Suprapubic skin (tissue), 3 donors: ENCODE data around the gene P2RX4.

Experiments used
- POLR2AphosphoS5 ChIP-seq, 3 donors: sonication (generic); formaldehyde crosslinking; IDR thresholded peaks; one replicate each; pipeline ENCODE4 v1.6.1; 2017; ENCODE audit warnings: antibody characterized with exemption in 3 of 3
- TF ChIP-seq, protein P1 (sequence below), 2 donors: fragments of 200-600 bp in 1 of 2; fragments of 450-650 bp in 1 of 2; sonication (generic) in 1 of 2; IDR thresholded peaks; one replicate each; pipeline ENCODE4 v1.5.1; 2016 to 2019; ENCODE audit warnings: antibody characterized with exemption in 2 of 2, mild to moderate bottlenecking in 1 of 2, moderate library complexity in 1 of 2

GRCh38 chr12:121223292-121224285 is 13.7 kb downstream of the P2RX4 start:
- TF ChIP-seq POLR2AphosphoS5 (IDR thresholded peaks at IDR 0.05) = no peak
- TF ChIP-seq, protein P1, sequence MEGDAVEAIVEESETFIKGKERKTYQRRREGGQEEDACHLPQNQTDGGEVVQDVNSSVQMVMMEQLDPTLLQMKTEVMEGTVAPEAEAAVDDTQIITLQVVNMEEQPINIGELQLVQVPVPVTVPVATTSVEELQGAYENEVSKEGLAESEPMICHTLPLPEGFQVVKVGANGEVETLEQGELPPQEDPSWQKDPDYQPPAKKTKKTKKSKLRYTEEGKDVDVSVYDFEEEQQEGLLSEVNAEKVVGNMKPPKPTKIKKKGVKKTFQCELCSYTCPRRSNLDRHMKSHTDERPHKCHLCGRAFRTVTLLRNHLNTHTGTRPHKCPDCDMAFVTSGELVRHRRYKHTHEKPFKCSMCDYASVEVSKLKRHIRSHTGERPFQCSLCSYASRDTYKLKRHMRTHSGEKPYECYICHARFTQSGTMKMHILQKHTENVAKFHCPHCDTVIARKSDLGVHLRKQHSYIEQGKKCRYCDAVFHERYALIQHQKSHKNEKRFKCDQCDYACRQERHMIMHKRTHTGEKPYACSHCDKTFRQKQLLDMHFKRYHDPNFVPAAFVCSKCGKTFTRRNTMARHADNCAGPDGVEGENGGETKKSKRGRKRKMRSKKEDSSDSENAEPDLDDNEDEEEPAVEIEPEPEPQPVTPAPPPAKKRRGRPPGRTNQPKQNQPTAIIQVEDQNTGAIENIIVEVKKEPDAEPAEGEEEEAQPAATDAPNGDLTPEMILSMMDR (IDR thresholded peaks at IDR 0.05) = peak in 1 of 2 donors; percentile 16
